GM10266 (cell line): ENCODE data around the gene PPP2R3C.

Experiments used
- DNase-seq: peaks from one replicate; pipeline ENCODE4 v3.0.0; 2012; ENCODE audit errors: extremely low spot score
- TF ChIP-seq, protein P1 (sequence below): IDR thresholded peaks from 2 replicates; pipeline ENCODE4 v1.5.1; 2012; ENCODE audit warnings: mild to moderate bottlenecking, low read depth; ENCODE audit not compliant: control insufficient read depth, insufficient read depth; ENCODE audit errors: missing control alignments

PPP2R3C gene

DNA sequence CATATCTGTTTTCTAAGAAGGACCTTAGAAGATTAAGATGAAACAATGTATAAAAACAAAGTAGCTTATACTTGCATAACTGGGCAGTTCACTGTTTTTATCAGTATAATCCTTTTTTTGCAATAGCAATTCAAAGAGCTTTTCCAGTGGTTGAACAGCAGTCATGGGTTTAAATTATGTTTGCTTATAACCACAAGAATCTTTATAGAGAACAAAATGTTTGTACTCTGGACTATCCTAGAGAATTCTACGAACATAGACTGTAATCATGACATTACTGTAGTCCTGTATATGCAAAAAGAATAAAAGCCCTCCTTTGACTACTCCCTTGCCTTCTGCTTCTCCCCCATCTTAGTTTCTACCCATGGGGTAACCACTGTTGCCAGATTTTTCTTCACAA is 70.0 kb downstream of the PPP2R3C start:
- no peak for DNase-seq
- TF ChIP-seq, protein P1, sequence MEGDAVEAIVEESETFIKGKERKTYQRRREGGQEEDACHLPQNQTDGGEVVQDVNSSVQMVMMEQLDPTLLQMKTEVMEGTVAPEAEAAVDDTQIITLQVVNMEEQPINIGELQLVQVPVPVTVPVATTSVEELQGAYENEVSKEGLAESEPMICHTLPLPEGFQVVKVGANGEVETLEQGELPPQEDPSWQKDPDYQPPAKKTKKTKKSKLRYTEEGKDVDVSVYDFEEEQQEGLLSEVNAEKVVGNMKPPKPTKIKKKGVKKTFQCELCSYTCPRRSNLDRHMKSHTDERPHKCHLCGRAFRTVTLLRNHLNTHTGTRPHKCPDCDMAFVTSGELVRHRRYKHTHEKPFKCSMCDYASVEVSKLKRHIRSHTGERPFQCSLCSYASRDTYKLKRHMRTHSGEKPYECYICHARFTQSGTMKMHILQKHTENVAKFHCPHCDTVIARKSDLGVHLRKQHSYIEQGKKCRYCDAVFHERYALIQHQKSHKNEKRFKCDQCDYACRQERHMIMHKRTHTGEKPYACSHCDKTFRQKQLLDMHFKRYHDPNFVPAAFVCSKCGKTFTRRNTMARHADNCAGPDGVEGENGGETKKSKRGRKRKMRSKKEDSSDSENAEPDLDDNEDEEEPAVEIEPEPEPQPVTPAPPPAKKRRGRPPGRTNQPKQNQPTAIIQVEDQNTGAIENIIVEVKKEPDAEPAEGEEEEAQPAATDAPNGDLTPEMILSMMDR: no peak

DNA sequence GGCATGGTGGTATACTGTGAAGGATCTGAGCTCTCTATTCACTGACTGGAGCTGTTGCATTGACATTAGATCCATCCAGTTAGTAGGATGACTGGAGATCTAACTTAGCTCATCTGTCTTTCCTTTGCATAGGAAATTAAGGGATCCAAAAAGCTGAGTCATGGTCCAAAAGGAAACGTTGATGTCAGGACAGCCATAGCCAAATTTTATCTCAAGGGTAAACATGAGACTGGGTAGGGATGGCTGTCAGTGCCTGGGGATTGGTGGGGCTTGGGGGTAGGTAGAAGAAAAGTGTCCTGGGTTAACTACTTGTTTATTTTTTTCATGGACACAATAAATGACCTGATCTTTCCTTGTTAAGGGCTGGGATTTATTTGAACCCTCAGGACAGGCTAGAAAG is 71.1 kb downstream of the PPP2R3C start:
- TF ChIP-seq, protein P1: no peak
- DNase-seq: no peak

DNA sequence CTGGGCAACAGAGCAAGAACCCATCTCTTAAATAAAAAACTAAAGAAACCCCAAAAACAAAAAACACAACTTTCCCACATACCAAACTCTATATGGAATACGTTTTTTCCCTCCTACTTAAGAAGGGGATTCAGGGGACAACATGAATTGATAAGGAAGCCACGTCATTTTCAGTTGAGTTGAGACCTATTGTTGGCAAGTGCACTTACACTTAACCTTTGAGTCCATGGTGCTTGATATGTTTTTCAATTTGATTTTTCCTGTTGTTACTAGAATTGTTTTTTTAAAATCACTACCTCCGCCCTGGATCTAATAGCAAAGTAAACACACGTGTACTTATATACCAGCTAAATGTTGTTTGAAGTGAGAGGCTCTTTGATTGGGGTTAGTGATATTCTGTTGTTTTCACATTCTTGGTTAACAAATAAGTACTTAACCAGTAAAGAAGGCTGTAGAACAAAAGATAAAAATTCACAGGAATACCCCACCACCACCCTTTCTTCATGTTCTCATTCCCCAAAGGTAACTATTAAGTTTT is 73.7 kb downstream of the PPP2R3C start:
- TF ChIP-seq, protein P1: no peak
- no peak for DNase-seq

DNA sequence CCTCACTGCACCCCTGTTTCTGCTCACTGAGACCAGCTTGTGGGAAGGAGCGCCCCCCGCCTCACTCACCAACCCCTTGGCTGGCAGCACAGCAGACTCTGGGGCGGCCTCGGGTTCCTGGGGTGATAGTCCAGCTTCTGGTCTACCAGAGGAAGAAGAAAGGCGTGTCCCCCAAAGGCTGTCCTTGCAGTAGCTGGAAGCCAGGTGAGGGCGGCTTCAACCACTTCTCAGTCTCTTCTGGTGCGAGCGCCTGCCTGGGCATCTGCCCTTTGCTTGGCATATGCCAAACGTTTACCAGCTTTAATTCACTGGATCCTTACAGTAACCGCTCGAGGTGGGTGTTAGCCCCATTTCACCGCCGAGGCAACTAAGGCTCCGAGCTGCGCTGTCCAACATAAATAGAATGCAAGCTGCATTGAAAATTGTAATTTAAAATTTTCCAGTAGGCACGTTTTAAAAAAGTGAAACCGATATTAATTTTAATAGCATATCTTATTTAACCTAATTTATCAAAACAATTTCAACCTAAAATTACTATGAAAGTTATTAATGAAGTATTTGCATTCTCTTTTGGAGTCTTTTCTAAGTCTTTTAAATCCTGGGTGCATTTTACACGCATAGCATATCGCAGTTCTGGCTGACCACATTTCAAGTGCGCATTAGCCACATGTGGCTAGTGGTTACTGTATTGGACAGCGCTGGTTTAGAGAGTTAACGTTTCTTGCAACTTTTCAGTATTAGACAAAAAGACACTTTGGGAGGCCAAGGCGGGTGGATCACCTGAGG is 74.8 kb downstream of the PPP2R3C start:
- DNase-seq: no peak
- TF ChIP-seq, protein P1: no peak

DNA sequence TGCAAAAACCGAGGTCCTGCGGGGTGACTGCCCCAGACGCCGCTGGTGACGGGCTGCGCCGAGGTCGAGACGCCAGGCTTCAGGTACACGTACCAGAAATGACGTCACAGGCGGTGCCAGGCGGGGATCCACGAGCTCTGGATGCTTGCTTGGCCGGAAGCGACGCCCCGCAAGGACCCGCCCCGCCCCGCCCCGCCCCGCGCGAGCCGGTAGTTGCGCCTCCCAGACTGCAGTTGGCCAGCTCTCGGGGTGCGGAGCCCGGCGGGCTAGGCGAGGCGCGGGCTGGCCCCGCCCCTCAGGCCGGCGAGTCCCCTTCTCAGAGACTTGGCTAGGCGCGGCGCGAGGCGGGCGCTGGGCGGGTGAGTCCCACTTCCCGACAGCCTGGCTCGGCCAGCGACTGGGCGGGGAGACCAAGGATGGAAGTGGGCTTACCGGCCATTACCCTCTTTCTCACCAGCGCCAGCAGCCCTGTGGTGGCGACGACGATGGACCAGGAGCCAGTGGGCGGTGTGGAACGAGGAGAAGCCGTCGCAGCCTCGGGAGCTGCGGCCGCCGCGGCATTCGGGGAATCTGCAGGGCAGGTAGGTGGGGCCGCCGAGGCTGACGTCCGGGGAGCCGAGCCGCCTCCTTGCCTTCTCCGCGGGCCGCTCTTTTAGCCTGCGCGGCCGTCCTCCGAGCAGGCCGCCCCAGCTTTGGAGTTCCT is 75.6 kb downstream of the PPP2R3C start, which contains the start of gene FAM177A1:
TSS of gene FAM177A1 (plus strand) at position 225 of the 703 bp plus-strand sequence. CDS start at position 417, 192 bp downstream.
- DNase-seq: peak; percentile 98

DNA sequence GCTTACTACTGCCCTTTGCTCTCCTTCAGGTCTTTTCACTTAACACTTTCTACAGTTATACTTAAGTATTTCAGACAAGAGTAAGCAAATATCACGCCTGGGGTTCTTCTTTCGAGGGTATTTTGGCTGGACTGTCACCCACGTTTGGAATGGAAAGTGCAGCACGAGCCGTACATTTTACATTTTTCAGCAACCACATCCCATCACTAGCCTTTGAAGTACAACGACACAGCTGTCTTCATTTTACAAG is 76.1 kb downstream of the PPP2R3C start:
- TF ChIP-seq, protein P1: no peak
- DNase-seq: no peak

More for the DNA sequence above, 75.6 kb downstream of the PPP2R3C start, which contains the start of gene FAM177A1:
- TF ChIP-seq, protein P1: no peak
